MCF 10A (cell line): Measurements from ENCODE around the gene NDUFS8. TPM values are rescaled to one million over a fixed set of nuclear protein-coding genes. Genes with fewer than 3 reads are reported as not detected.

Source experiments
- BruUV-seq: library from RNA; stranded (reverse); fragments of 400-500 nt; replicated peaks from 2 replicates; lab custom pipeline; 2021; lab: Mats Ljungman, UMichigan
- CTCF ChIA-PET: fragments of 300-600 bp; sonication (Branson Sonifier 250); formaldehyde crosslinking; extraction: SDS; loops from one replicate; lab custom pipeline; 2021; ENCODE audit warnings: antibody characterized with exemption, inconsistent platforms; lab: Yijun Ruan, JAX
- POLR2A ChIA-PET: fragments of 300-600, 350-650 bp; sonication (Branson Sonifier 250); formaldehyde crosslinking; extraction: SDS; loops from one replicate; lab custom pipeline; 2020; ENCODE audit warnings: antibody characterized with exemption, inconsistent platforms; lab: Yijun Ruan, JAX
- DNase-seq: peaks from one replicate; pipeline ENCODE4 v3.0.0-alpha.2; 2018; ENCODE audit not compliant: unreplicated experiment
- H3K27ac Mint-ChIP-seq: one replicate; pipeline ENCODE4 v1.8.0; 2022; ENCODE audit warnings: mild to moderate bottlenecking, low read depth, mixed read lengths; ENCODE audit not compliant: unreplicated experiment
- H3K27me3 Mint-ChIP-seq: one replicate; pipeline ENCODE4 v1.8.0; 2022; ENCODE audit warnings: mixed read lengths; ENCODE audit not compliant: insufficient read depth, unreplicated experiment
- H3K36me3 Mint-ChIP-seq: one replicate; pipeline ENCODE4 v1.8.0; 2022; ENCODE audit warnings: mild to moderate bottlenecking, moderate library complexity, mixed read lengths; ENCODE audit not compliant: insufficient read depth, unreplicated experiment
- H3K4me1 Mint-ChIP-seq: one replicate; pipeline ENCODE4 v1.8.0; 2022; ENCODE audit warnings: mixed read lengths; ENCODE audit not compliant: insufficient read depth, unreplicated experiment
- H3K4me3 Mint-ChIP-seq: one replicate; pipeline ENCODE4 v1.8.0; 2022; ENCODE audit warnings: mild to moderate bottlenecking, moderate library complexity, mixed read lengths; ENCODE audit not compliant: unreplicated experiment
- H3K9me3 Mint-ChIP-seq: one replicate; pipeline ENCODE4 v1.8.0; 2022; ENCODE audit warnings: mixed read lengths; ENCODE audit not compliant: unreplicated experiment
- intact Hi-C: fragments of 100-400 bp; cut with micrococcal nuclease; formaldehyde crosslinking; loops from 2 replicates; pipeline ENCODE4 v1.14.1; 2022
- microRNA-seq: library from miRNA; unstranded; fragments of <30 nt; microRNA quantifications from one replicate; pipeline ENCODE4 v1.2.0, GENCODE V29; 2022
- total RNA-seq: library from RNA; stranded (reverse); gene quantifications from 2 replicates; pipeline ENCODE4 v1.2.3, GENCODE V29; 2022
- TF ChIP-seq, protein P1 (sequence below): fragments of 200-600 bp; IDR thresholded peaks from one replicate; pipeline ENCODE4 v1.8.0; 2022; ENCODE audit warnings: antibody characterized with exemption, mild to moderate bottlenecking; ENCODE audit not compliant: unreplicated experiment

NDUFS8 gene
- total RNA-seq, 1 experiment from 2014 or later, result 211 TPM

DNA sequence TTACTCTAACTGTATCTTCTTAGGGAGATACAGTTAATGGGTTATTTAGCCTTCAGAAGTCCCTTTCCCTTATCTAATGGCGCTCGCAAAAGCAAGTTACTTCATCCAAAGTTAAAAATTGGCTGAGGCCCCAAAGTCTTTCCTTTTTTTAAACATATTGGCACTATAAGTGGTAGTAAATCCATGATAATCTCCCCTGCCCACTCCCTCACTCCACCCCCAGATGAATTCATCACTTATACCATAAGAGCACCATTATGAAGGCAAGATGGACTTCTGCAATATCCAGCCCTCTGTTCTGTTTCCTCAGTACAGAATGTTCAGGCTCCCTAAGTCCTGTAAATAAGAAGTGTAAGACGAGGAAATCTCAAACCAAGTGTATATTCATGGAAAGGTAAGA is 53.0 kb downstream of the NDUFS8 start:
- no TSS peak for BruUV-seq
- H3K27me3 Mint-ChIP-seq, result no peaks in the 10 kb centered on the region
- no peak overlapping the region for H3K4me3 Mint-ChIP-seq
- H3K9me3 Mint-ChIP-seq, result no peaks in the 10 kb centered on the region
- POLR2A ChIA-PET, result no interaction called here
- H3K27ac Mint-ChIP-seq, result no peak overlapping the region
- CTCF ChIA-PET, result interaction anchor here (1.3 kb wide), 1 partner anchor 13 kb away, joined by 4 read pairs; no protein-coding TSS in a partner anchor
- peaks cover 5% of the 10 kb centered on the region for H3K4me1 Mint-ChIP-seq
- no peak for DNase-seq
- intact Hi-C loops, result no loop called here
- no peaks in the 10 kb centered on the region for H3K36me3 Mint-ChIP-seq
- TF ChIP-seq, protein P1, sequence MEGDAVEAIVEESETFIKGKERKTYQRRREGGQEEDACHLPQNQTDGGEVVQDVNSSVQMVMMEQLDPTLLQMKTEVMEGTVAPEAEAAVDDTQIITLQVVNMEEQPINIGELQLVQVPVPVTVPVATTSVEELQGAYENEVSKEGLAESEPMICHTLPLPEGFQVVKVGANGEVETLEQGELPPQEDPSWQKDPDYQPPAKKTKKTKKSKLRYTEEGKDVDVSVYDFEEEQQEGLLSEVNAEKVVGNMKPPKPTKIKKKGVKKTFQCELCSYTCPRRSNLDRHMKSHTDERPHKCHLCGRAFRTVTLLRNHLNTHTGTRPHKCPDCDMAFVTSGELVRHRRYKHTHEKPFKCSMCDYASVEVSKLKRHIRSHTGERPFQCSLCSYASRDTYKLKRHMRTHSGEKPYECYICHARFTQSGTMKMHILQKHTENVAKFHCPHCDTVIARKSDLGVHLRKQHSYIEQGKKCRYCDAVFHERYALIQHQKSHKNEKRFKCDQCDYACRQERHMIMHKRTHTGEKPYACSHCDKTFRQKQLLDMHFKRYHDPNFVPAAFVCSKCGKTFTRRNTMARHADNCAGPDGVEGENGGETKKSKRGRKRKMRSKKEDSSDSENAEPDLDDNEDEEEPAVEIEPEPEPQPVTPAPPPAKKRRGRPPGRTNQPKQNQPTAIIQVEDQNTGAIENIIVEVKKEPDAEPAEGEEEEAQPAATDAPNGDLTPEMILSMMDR, result no peak

Small RNAs within 50 kb of the gene (microRNA-seq; reads per million reads assigned to microRNA genes)
- not detected for gene MIR4691
- gene MIR6753, result not detected
- 1.2 reads per million for gene MIR7113

Other genes starting within 250 kb of the NDUFS8 start
- 14.7 and 14.9 TPM in 2 replicates for gene UNC93B1, start 26.6 kb upstream of the NDUFS8 start, total RNA-seq
- 37.2 and 50.1 TPM in 2 replicates for gene ALDH3B1, start 20.4 kb upstream of the NDUFS8 start, total RNA-seq
- 10.7 and 12.3 TPM in 2 replicates for gene TCIRG1, start 8.3 kb downstream of the NDUFS8 start, total RNA-seq
- 7.8 and 13.7 TPM in 2 replicates for gene CHKA, start 90.7 kb downstream of the NDUFS8 start, total RNA-seq
- 45.7 and 46.4 TPM in 2 replicates for gene KMT5B, start 182.6 kb downstream of the NDUFS8 start, total RNA-seq
- gene C11orf24, start 241.3 kb downstream of the NDUFS8 start, total RNA-seq, result 58.3 and 69.2 TPM in 2 replicates